GM12878 (cell line): ENCODE measurements around the gene ZNF581. TPM values are rescaled to one million over a fixed set of nuclear protein-coding genes. Genes with fewer than 3 reads are reported as not detected.

Experiments used
- CBX5 ChIP-seq: sonication (generic); IDR thresholded peaks from 2 replicates; pipeline ENCODE4 v1.6.1; 2016; ENCODE audit warnings: low read depth, moderate library complexity, mild to moderate bottlenecking, inconsistent platforms
- CHD1 ChIP-seq: IDR thresholded peaks from 2 replicates; pipeline ENCODE4 v1.6.1; 2012; ENCODE audit warnings: low read depth, low read length, improper control_type of control experiment
- CREM ChIP-seq: IDR thresholded peaks from 2 replicates; pipeline ENCODE4 v1.6.1; 2014; ENCODE audit warnings: antibody characterized with exemption, low read depth
- DPF2 ChIP-seq: fragments of 450-650 bp; IDR thresholded peaks from 2 replicates; pipeline ENCODE4 v1.6.1; 2017; ENCODE audit warnings: mild to moderate bottlenecking
- E4F1 ChIP-seq: fragments of 450-650 bp; IDR thresholded peaks from 2 replicates; pipeline ENCODE4 v1.6.1; 2018; ENCODE audit warnings: borderline replicate concordance, mild to moderate bottlenecking; ENCODE audit not compliant: partially characterized antibody
- EP300 ChIP-seq, 2 experiments: fragments of 150-350 bp in 1 of 2; IDR thresholded peaks; 2 replicates each; pipeline ENCODE4 v1.6.1; 2011 to 2012; ENCODE audit warnings: low read depth in 2 of 2, low read length in 2 of 2, borderline replicate concordance in 1 of 2, improper control_type of control experiment in 1 of 2, inconsistent platforms in 1 of 2; ENCODE audit not compliant: control insufficient read depth in 1 of 2
- MYC ChIP-seq: IDR thresholded peaks from 2 replicates; pipeline ENCODE4 v1.6.1; 2011; ENCODE audit warnings: mild to moderate bottlenecking, low read length, moderate library complexity, inconsistent platforms; ENCODE audit not compliant: insufficient read depth, insufficient replicate concordance, insufficient read length, severe bottlenecking
- NBN ChIP-seq: fragments of 450-650 bp; IDR thresholded peaks from 2 replicates; pipeline ENCODE4 v1.6.1; 2016
- NFXL1 ChIP-seq: fragments of 450-650 bp; IDR thresholded peaks from 2 replicates; pipeline ENCODE4 v1.6.1; 2017; ENCODE audit warnings: antibody characterized with exemption, mild to moderate bottlenecking, borderline replicate concordance
- NRF1 ChIP-seq: conservative IDR thresholded peaks from 2 replicates; pipeline ENCODE4 v1.6.1; 2011; ENCODE audit warnings: mild to moderate bottlenecking, low read depth, low read length, improper control_type of control experiment
- RELA ChIP-seq: fragments of 450-650 bp; IDR thresholded peaks from 2 replicates; pipeline ENCODE4 v1.8.0; 2014; ENCODE audit warnings: borderline replicate concordance; ENCODE audit not compliant: partially characterized antibody
- SIN3A ChIP-seq: IDR thresholded peaks from 2 replicates; pipeline ENCODE4 v1.6.1; 2012; ENCODE audit warnings: low read depth, low read length, improper control_type of control experiment
- STAT3 ChIP-seq: IDR thresholded peaks from 2 replicates; pipeline ENCODE4 v1.6.1; 2011; ENCODE audit warnings: low read depth, low read length, improper control_type of control experiment
- ZNF207 ChIP-seq: fragments of 450-650 bp; IDR thresholded peaks from 2 replicates; pipeline ENCODE4 v1.6.1; 2014; ENCODE audit warnings: antibody characterized with exemption, mild to moderate bottlenecking, borderline replicate concordance
- polyA plus RNA-seq, 11 experiments: library from polyadenylated mRNA; depleted of rRNA in 4 of 11; unstranded in 6 of 11; stranded (reverse) in 5 of 11; fragments of >200 nt; fragmentation: Nextera tagmentation in 4 of 11; fragmentation: Illumina TruSeq in 1 of 11; extraction: Ambion mirVana in 4 of 11; extraction: Trizol in 1 of 11; gene quantifications; 1 replicate in 1 of 11; 2 replicates in 10 of 11; pipeline versions ENCODE4 v1.2.1 to v1.2.3, GENCODE V29; 2011 to 2016; ENCODE audit warnings: inconsistent platforms in 2 of 11, missing spikeins in 2 of 11, low read depth in 1 of 11
- total RNA-seq, 4 experiments: library from RNA; depleted of rRNA in 3 of 4; stranded (reverse); fragments of >200 nt in 3 of 4; fragmentation: Illumina TruSeq in 1 of 4; extraction: Trizol in 1 of 4; gene quantifications; 2 replicates each; pipeline versions ENCODE4 v1.2.1 to v1.2.3, GENCODE V29; 2013 to 2021
- TF ChIP-seq, protein P1 (sequence below): fragments of 450-650 bp; formaldehyde crosslinking; IDR thresholded peaks from 2 replicates; pipeline ENCODE4 v1.4.0; 2022; ENCODE audit warnings: mild to moderate bottlenecking, moderate library complexity
- TF ChIP-seq, protein P2 (sequence below): fragments of 450-650 bp; IDR thresholded peaks from 2 replicates; pipeline ENCODE4 v1.6.1; 2017; ENCODE audit warnings: mild to moderate bottlenecking, moderate library complexity

Gene ZNF581
- total and polyA plus RNA-seq, 10 of the 15 experiments (the other 5 are each of a cell fraction or from before 2014, with no cell fraction given), result 4.7 to 45.4 (median 22.2) TPM

GRCh38 chr19:55643003-55643886 lies at the start of gene ZNF581 (continued):
- TF ChIP-seq, protein P1, sequence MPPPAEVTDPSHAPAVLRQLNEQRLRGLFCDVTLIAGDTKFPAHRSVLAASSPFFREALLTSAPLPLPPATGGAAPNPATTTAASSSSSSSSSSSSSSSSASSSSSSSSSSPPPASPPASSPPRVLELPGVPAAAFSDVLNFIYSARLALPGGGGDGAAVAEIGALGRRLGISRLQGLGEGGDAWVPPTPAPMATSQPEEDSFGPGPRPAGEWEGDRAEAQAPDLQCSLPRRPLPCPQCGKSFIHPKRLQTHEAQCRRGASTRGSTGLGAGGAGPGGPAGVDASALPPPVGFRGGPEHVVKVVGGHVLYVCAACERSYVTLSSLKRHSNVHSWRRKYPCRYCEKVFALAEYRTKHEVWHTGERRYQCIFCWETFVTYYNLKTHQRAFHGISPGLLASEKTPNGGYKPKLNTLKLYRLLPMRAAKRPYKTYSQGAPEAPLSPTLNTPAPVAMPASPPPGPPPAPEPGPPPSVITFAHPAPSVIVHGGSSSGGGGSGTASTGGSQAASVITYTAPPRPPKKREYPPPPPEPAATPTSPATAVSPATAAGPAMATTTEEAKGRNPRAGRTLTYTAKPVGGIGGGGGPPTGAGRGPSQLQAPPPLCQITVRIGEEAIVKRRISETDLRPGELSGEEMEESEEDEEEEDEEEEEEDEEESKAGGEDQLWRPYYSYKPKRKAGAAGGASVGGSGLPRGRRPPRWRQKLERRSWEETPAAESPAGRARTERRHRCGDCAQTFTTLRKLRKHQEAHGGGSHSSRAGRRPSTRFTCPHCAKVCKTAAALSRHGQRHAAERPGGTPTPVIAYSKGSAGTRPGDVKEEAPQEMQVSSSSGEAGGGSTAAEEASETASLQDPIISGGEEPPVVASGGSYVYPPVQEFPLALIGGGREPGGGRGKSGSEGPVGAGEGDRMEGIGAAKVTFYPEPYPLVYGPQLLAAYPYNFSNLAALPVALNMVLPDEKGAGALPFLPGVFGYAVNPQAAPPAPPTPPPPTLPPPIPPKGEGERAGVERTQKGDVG (CRISPR knock-in tag), result no peak
- TF ChIP-seq E4F1 (no peak), NRF1 (no peak), SIN3A (peak; percentile 90), NFXL1 (no peak), DPF2 (peak; percentile 62; the same call in 1 of the 2 replicates), CHD1 (0 out of 2 replicates have a peak, but pooled peaks have one; percentile 45), RELA (peak; percentile 85), STAT3 (no peak), NBN (peak; percentile 94), EP300 (IDR thresholded peaks at IDR 0.05; ENCODE audit: borderline replicate concordance in 1 of 2, control insufficient read depth in 1 of 2, low read depth in 2 of 2, low read length in 2 of 2) (0 out of 4 replicates have a peak, but pooled peaks of 1 of the 2 experiments have one; percentile 4), CREM (peak; percentile 73), CBX5 (peak; percentile 78; the same call in 1 of the 2 replicates), ZNF207 (peak; percentile 78; the same call in 1 of the 2 replicates), MYC (peak; percentile 1)
- TF ChIP-seq, protein P2, sequence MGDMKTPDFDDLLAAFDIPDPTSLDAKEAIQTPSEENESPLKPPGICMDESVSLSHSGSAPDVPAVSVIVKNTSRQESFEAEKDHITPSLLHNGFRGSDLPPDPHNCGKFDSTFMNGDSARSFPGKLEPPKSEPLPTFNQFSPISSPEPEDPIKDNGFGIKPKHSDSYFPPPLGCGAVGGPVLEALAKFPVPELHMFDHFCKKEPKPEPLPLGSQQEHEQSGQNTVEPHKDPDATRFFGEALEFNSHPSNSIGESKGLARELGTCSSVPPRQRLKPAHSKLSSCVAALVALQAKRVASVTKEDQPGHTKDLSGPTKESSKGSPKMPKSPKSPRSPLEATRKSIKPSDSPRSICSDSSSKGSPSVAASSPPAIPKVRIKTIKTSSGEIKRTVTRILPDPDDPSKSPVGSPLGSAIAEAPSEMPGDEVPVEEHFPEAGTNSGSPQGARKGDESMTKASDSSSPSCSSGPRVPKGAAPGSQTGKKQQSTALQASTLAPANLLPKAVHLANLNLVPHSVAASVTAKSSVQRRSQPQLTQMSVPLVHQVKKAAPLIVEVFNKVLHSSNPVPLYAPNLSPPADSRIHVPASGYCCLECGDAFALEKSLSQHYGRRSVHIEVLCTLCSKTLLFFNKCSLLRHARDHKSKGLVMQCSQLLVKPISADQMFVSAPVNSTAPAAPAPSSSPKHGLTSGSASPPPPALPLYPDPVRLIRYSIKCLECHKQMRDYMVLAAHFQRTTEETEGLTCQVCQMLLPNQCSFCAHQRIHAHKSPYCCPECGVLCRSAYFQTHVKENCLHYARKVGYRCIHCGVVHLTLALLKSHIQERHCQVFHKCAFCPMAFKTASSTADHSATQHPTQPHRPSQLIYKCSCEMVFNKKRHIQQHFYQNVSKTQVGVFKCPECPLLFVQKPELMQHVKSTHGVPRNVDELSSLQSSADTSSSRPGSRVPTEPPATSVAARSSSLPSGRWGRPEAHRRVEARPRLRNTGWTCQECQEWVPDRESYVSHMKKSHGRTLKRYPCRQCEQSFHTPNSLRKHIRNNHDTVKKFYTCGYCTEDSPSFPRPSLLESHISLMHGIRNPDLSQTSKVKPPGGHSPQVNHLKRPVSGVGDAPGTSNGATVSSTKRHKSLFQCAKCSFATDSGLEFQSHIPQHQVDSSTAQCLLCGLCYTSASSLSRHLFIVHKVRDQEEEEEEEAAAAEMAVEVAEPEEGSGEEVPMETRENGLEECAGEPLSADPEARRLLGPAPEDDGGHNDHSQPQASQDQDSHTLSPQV, result no peak
